GM18909 (cell line): ENCODE results near the gene SAFB.

Experiments
- ATAC-seq: cut with Tn5 transposase; IDR thresholded peaks from one replicate; pipeline ENCODE4 v1.9.1; 2021; ENCODE audit warnings: mild to moderate bottlenecking; ENCODE audit not compliant: unreplicated experiment, poor library complexity

SAFB gene

GRCh38 chr19:5624741-5625278 lies 1.9 kb downstream of the SAFB start:
- ATAC-seq: no peak

GRCh38 chr19:5625641-5626040 lies 2.8 kb downstream of the SAFB start:
- ATAC-seq: no peak

GRCh38 chr19:5627395-5627904 lies 4.6 kb downstream of the SAFB start:
- ATAC-seq: no peak

GRCh38 chr19:5628461-5628860 lies 5.6 kb downstream of the SAFB start:
- ATAC-seq: no peak

GRCh38 chr19:5628919-5629481 lies 6.1 kb downstream of the SAFB start:
- ATAC-seq: no peak

GRCh38 chr19:5631567-5632240 lies 8.8 kb downstream of the SAFB start:
- no peak for ATAC-seq

GRCh38 chr19:5632241-5632612 lies 9.3 kb downstream of the SAFB start:
- no peak for ATAC-seq

- no peak for ATAC-seq
These were observed 9.8 kb downstream of the SAFB start for GRCh38 chr19:5632657-5633056.

GRCh38 chr19:5635427-5635826 lies 12.5 kb downstream of the SAFB start:
- no peak for ATAC-seq

GRCh38 chr19:5637971-5638370 lies 15.1 kb downstream of the SAFB start:
- no peak for ATAC-seq

GRCh38 chr19:5641171-5641570 lies 18.3 kb downstream of the SAFB start:
- ATAC-seq: no peak

- no peak for ATAC-seq
These were observed 19.3 kb downstream of the SAFB start for GRCh38 chr19:5642204-5642603.

GRCh38 chr19:5643060-5643459 lies 20.2 kb downstream of the SAFB start:
- no peak for ATAC-seq

- ATAC-seq: no peak
These were observed 21.2 kb downstream of the SAFB start for GRCh38 chr19:5644037-5644436.

GRCh38 chr19:5645409-5645808 lies 22.5 kb downstream of the SAFB start:
- ATAC-seq: no peak

GRCh38 chr19:5646703-5647102 lies 23.8 kb downstream of the SAFB start:
- no peak for ATAC-seq

- no peak for ATAC-seq
These were observed 25.6 kb downstream of the SAFB start for GRCh38 chr19:5648464-5648863.

GRCh38 chr19:5651361-5651760 lies 28.5 kb downstream of the SAFB start:
- no peak for ATAC-seq

GRCh38 chr19:5652261-5652660 lies 29.4 kb downstream of the SAFB start:
- ATAC-seq: no peak

- ATAC-seq: no peak
These were observed 32.0 kb downstream of the SAFB start for GRCh38 chr19:5654931-5655330.

- no peak for ATAC-seq
These were observed 32.5 kb downstream of the SAFB start for GRCh38 chr19:5655412-5655811.

GRCh38 chr19:5661483-5661882 lies 38.6 kb downstream of the SAFB start:
- ATAC-seq: no peak
